Stomach (tissue), 8 donors: ENCODE results near the gene MSL3B.
"Not testable (repeated sequence)": the region's sequence is repeated elsewhere in the genome, so short reads cannot be mapped to it uniquely, and the experiment has no call there.

Experiments
- DNase-seq, 2 donors: peaks; one replicate each; pipeline versions ENCODE4 v3.0.0 to v3.0.0-alpha.2; 2013 to 2019
- H3K27ac ChIP-seq, 5 donors: fragments of 200-600 bp in 4 of 5; sonication (generic) in 4 of 5; one replicate each; pipeline ENCODE4 v1.5.1; 2013 to 2019; ENCODE audit warnings: mild to moderate bottlenecking in 1 of 5, moderate library complexity in 1 of 5
- H3K27me3 ChIP-seq, 3 donors: fragments of 200-600 bp; sonication (generic); one replicate each; pipeline ENCODE4 v1.5.1; 2017 to 2019; ENCODE audit warnings: mixed run types in 1 of 3
- H3K36me3 ChIP-seq, 4 donors: fragments of 200-600 bp; sonication (generic); 1 replicate in 3 of 4; 2 replicates in 1 of 4; pipeline ENCODE4 v1.5.1; 2016 to 2019
- H3K4me1 ChIP-seq, 4 donors: fragments of 200-600 bp; sonication (generic); one replicate each; pipeline ENCODE4 v1.5.1; 2016 to 2019
- H3K4me3 ChIP-seq, 4 donors: fragments of 200-600 bp; sonication (generic) in 3 of 4; one replicate each; pipeline ENCODE4 v1.5.1; 2016 to 2019; ENCODE audit warnings: mild to moderate bottlenecking in 1 of 4
- H3K9me3 ChIP-seq, 4 donors: fragments of 200-600 bp; sonication (generic); one replicate each; pipeline ENCODE4 v1.5.1; 2016 to 2019
- EP300 ChIP-seq: sonication (generic); formaldehyde crosslinking; IDR thresholded peaks from one replicate; pipeline ENCODE4 v1.6.1; 2017; ENCODE audit warnings: antibody characterized with exemption
- POLR2A ChIP-seq, 4 donors: fragments of 450-650 bp; IDR thresholded peaks; one replicate each; pipeline ENCODE4 v1.6.1; 2016; ENCODE audit warnings: antibody characterized with exemption in 4 of 4, control low read depth in 2 of 4, mild to moderate bottlenecking in 1 of 4, moderate library complexity in 1 of 4
- POLR2AphosphoS5 ChIP-seq, 3 donors: sonication (generic); formaldehyde crosslinking; IDR thresholded peaks; one replicate each; pipeline ENCODE4 v1.6.1; 2016; ENCODE audit warnings: antibody characterized with exemption in 3 of 3
- WGBS, 5 donors: extraction: QIAGEN DNeasy Blood & Tissue Kit in 3 of 5; methylation state at CpG; one replicate each; pipeline versions ENCODE4 v1.1.5 to v1.1.7; 2013 to 2018; 5-methylcytosine and 5-hydroxymethylcytosine counted together
- intact Hi-C: fragments of 100-400 bp; cut with DNase I; formaldehyde crosslinking; loops from one replicate; pipeline ENCODE4 v1.15.1; 2023; ENCODE audit warnings: low total_unique reads
- TF ChIP-seq, protein P1 (sequence below), 7 experiments: fragments of 450-650 bp in 4 of 7; fragments of 200-600 bp in 3 of 7; sonication (generic) in 3 of 7; IDR thresholded peaks; one replicate each; pipeline ENCODE4 v1.5.1; 2016 to 2019; ENCODE audit warnings: antibody characterized with exemption in 7 of 7, control low read depth in 2 of 7, mild to moderate bottlenecking in 1 of 7
- donor health status: healthy with polysubstance abuse.
- donor health status: Bipolar disorder and iron deficiency.
- donor health status: healthy.

The MSL3B gene

GRCh38 chr2:233905945-233906344 is 37.8 kb upstream of the MSL3B start:
- no peaks in the 10 kb centered on the region for H3K36me3 ChIP-seq
- WGBS, 5 donors, result 62 to 80% (median 67%) methylated on average over 4 of the region's 4 CpGs
- no peak for DNase-seq

GRCh38 chr2:233901884-233902283 is 33.7 kb upstream of the MSL3B start:
- Histone ChIP-seq H3K9me3 (no peaks in the 10 kb centered on the region), H3K4me1 (peaks cover 0 to 13% (median 3%) of the 10 kb centered on the region in 4 donors), H3K27me3 (peaks cover 0 to 9% (median 0%) of the 10 kb centered on the region in 3 donors)

More at GRCh38 chr2:233905945-233906344, 37.8 kb upstream of the MSL3B start:
- intact Hi-C loops, result no loop called here
- H3K4me3 ChIP-seq, result no peak overlapping the region
- TF ChIP-seq, protein P1, sequence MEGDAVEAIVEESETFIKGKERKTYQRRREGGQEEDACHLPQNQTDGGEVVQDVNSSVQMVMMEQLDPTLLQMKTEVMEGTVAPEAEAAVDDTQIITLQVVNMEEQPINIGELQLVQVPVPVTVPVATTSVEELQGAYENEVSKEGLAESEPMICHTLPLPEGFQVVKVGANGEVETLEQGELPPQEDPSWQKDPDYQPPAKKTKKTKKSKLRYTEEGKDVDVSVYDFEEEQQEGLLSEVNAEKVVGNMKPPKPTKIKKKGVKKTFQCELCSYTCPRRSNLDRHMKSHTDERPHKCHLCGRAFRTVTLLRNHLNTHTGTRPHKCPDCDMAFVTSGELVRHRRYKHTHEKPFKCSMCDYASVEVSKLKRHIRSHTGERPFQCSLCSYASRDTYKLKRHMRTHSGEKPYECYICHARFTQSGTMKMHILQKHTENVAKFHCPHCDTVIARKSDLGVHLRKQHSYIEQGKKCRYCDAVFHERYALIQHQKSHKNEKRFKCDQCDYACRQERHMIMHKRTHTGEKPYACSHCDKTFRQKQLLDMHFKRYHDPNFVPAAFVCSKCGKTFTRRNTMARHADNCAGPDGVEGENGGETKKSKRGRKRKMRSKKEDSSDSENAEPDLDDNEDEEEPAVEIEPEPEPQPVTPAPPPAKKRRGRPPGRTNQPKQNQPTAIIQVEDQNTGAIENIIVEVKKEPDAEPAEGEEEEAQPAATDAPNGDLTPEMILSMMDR (IDR thresholded peaks at IDR 0.05), result no peak
- TF ChIP-seq POLR2AphosphoS5 (IDR thresholded peaks at IDR 0.05) (no peak), EP300 (no peak), POLR2A (IDR thresholded peaks at IDR 0.05) (no peak)
- H3K27me3 ChIP-seq, result peaks cover 0 to 9% (median 0%) of the 10 kb centered on the region in 3 donors
- no peaks in the 10 kb centered on the region for H3K9me3 ChIP-seq
- H3K4me1 ChIP-seq, result peaks cover 0 to 13% (median 3%) of the 10 kb centered on the region in 4 donors
- H3K27ac ChIP-seq, result no peak overlapping the region

GRCh38 chr2:233901367-233901766 is 33.2 kb upstream of the MSL3B start:
- 34 to 56% (median 46%) methylated on average over 4 of the region's 4 CpGs for WGBS, 5 donors
- peaks cover 0 to 13% (median 3%) of the 10 kb centered on the region in 4 donors for H3K4me1 ChIP-seq
- DNase-seq, result peak in 1 of 2 donors; percentile 59
- no peak overlapping the region for H3K4me3 ChIP-seq
- intact Hi-C loops, result no loop called here
- no peak for TF ChIP-seq EP300
- no peak for TF ChIP-seq POLR2AphosphoS5 (IDR thresholded peaks at IDR 0.05)
- TF ChIP-seq, protein P1 (IDR thresholded peaks at IDR 0.05), result no peak
- no peak for TF ChIP-seq POLR2A (IDR thresholded peaks at IDR 0.05)
- H3K27me3 ChIP-seq, result peaks cover 0 to 9% (median 0%) of the 10 kb centered on the region in 3 donors
- H3K36me3 ChIP-seq, result no peaks in the 10 kb centered on the region
- H3K9me3 ChIP-seq, result no peaks in the 10 kb centered on the region
- H3K27ac ChIP-seq, result peak overlapping the region in 1 of 5 donors; percentile 49

More at GRCh38 chr2:233901884-233902283, 33.7 kb upstream of the MSL3B start:
- 72 to 83% (median 79%) methylated on average over 3 to 4 of the region's 4 CpGs for WGBS, 5 donors
- no peaks in the 10 kb centered on the region for H3K36me3 ChIP-seq
- no peak for DNase-seq
- TF ChIP-seq EP300 (no peak), POLR2AphosphoS5 (IDR thresholded peaks at IDR 0.05) (no peak), POLR2A (IDR thresholded peaks at IDR 0.05) (no peak)
- TF ChIP-seq, protein P1 (IDR thresholded peaks at IDR 0.05), result no peak
- intact Hi-C loops, result no loop called here
- H3K27ac ChIP-seq, result peak overlapping the region in 1 of 5 donors; percentile 49
- no peak overlapping the region for H3K4me3 ChIP-seq

GRCh38 chr2:233896253-233896652 is 28.1 kb upstream of the MSL3B start:
- H3K36me3 ChIP-seq, DNase-seq, H3K4me1 ChIP-seq, H3K9me3 ChIP-seq, H3K4me3 ChIP-seq, H3K27ac ChIP-seq, H3K27me3 ChIP-seq, intact Hi-C loops: not testable (repeated sequence)
- WGBS, 5 donors, result 72 to 81% (median 77%) methylated on average over 2 of the region's 2 CpGs

- H3K36me3 ChIP-seq, result no peaks in the 10 kb centered on the region
- H3K9me3 ChIP-seq, result no peaks in the 10 kb centered on the region
- peaks cover 0 to 5% (median 0%) of the 10 kb centered on the region in 3 donors for H3K27me3 ChIP-seq
- H3K27ac ChIP-seq, result no peak overlapping the region
- TF ChIP-seq, protein P1 (IDR thresholded peaks at IDR 0.05), result no peak
- TF ChIP-seq POLR2AphosphoS5 (IDR thresholded peaks at IDR 0.05) (no peak), EP300 (no peak), POLR2A (IDR thresholded peaks at IDR 0.05) (no peak)
- 81 to 91% (median 84%) methylated on average over 2 of the region's 2 CpGs for WGBS, 5 donors
- intact Hi-C loops, result no loop called here
- no peak for DNase-seq
- H3K4me1 ChIP-seq, result no peaks in the 10 kb centered on the region
- H3K4me3 ChIP-seq, result no peak overlapping the region
These were observed 24.6 kb upstream of the MSL3B start for GRCh38 chr2:233892793-233893192.
